Dermis blood vessel endothelial cell (primary cell): Measurements from ENCODE around the gene BORCS8. TPM values are rescaled to one million over a fixed set of nuclear protein-coding genes. Genes with fewer than 3 reads are reported as not detected.
A peak's percentile ranks its signal among the peaks of the same experiment; 100 is the strongest.
"Not testable (repeated sequence)": the region's sequence is repeated elsewhere in the genome, so short reads cannot be mapped to it uniquely, and the experiment has no call there.

Source experiments
- DNase-seq: peaks from one replicate; pipeline ENCODE4 v3.0.0; 2010
- total RNA-seq: library from RNA; depleted of rRNA; stranded (reverse); fragments of >200 nt; gene quantifications from 2 replicates; pipeline ENCODE4 v1.2.3, GENCODE V29; 2014

BORCS8 gene
- total RNA-seq, 1 donor from 2014 or later, result 20.3 TPM

DNA sequence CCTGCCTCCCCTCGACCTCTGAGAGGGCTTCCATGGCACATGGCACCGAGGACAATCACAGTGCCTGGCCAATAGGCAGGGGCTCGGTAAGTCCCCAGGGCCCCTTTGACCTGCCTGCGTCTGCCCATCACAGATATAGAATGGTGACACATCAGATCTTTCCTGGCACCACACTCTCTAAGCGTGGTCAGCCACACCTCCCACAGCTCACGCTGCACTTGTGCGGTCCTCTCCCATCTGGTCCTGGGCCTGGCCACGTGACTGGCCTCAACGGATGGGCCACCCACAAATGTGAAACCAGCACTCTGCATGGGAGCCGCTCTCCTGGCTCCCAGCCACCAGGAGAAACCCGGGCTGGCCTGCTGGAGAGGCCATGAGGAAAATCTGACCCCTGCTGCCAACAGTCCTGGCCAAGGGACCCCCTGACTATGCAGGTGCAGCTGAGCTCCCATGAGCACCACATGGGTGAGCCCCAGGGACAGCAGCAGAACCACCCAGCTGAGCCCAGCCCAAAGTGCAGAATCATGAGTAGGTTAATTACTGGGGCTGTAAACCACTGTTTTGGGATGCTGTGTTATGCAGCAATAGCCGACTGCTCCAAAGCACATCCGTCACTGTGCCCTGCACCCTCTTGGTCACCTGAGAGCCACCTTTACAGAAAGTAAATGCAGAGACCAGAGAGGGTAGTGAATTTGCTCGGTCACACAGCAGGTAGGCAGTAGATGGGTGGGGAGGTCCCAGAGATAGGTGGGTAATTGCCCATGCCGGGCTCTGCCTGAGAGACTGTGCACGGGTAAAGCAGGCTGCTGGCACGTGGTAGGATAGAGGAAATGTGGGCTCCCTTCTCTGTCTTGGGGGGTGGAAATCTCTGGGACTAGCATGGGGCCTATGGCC, 12.2 kb downstream of the BORCS8 start:
- DNase-seq, result no peak

DNA sequence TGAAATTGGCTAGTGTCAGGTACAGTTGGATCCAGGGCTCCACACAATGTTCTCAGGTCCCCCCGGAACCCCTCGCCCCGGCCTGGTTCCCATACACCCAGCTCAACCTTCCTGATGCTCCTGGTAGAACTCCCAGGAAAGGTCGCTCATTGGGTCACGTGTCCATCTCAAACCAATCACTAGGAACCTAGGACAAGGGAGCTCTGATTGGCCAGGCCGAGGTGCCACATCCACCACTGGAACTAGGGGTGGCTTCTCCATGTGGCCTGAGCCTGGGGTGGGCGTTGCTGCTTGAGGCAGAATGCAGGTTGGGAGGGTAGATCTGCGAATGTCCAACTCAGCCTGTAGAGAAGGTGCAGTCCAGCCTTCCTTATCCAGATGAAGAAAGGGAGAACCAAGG, 15.0 kb downstream of the BORCS8 start:
- no peak for DNase-seq

DNA sequence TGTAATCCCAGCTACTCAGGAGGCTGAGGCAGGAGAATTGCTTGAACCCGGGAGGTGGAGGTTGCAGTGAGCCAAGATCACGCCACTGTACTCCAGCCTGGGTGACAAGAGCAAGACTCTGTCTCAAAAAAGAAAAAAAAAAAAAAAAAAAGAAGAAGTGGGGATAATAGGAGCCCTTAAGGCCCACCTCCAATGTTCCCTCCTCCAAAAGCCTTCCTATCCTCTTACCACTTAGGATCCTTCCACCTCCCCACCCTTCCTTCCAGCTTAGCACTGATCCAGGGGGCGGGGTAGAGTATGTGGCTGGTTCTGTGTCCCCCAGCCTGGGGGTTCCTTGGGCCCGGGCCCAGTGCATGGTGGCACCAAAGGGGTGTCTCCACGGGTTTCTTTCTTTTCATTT, 18.7 kb downstream of the BORCS8 start:
- DNase-seq, result not testable (repeated sequence)

DNA sequence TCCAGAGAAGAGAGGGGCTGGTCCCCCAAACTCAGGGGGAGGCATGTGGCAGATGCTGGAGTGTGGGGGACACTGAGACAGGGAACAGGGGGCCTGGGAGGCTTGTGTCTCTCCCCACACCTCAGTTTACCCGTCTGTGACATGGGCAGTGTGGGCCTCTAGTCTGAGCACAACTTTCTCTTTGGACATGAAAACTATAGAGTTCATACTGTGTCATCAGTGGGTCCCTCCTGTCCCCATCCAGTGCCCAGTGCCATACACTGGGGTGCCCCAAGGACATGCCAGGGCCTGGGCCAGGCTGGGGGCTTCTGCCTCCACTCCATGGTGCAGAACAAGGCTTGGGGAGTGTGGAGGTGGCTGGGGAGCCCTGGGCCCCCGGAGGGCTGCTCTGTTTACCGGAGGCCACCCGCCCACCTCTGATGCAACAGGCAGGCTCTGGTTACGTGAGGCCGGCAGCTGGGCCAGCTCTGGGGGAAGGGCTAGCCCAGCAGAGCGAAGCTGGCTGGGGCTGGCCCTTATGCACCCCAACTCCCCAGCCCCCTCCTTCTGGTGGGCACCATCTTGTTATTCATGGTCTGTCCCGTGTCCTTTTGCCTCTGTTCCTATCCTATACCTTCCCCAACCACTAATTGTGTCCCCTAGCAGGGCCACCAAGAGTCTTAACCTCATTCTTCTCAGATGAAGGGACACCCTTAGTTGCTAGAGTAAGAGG, 20.0 kb downstream of the BORCS8 start:
- no peak for DNase-seq

DNA sequence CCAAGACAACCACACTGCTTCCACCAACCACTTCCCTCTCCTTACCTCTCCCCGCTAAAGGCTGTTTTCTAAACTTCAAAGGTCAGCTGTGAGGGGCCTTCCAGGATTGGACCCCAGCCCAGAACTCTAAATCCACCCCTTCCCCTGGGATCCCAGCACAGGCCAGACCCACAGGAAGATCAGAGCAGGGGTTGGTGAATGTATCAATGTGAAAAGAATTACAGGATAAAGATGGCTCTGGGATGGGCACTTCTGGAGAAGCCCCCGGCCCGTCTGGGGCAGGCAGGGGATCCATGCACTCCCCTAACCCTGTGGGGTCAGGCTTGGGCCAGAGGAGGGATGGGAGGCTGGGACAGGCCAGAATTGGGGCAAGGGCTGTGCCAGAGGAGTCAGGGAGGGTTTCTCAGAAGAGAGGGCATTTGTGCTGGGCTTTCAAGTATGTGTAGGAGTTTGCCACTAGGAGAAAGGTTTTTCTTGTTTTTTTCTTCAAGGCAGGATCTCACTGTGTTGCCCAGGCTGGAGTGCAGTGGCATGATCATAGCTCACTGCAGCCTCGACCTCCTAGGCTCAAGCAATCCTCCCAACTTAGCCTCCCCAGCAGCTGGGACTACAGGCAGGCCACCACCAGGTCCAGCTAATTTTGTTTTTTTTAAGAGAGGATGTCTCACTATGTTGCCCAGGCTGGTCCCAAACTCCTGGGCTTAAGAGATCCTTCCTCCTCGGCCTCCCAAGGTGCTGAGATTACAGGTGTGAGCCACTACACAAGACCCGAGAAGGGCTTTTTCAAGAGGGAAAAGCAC, 20.9 kb downstream of the BORCS8 start:
- DNase-seq, result no peak

DNA sequence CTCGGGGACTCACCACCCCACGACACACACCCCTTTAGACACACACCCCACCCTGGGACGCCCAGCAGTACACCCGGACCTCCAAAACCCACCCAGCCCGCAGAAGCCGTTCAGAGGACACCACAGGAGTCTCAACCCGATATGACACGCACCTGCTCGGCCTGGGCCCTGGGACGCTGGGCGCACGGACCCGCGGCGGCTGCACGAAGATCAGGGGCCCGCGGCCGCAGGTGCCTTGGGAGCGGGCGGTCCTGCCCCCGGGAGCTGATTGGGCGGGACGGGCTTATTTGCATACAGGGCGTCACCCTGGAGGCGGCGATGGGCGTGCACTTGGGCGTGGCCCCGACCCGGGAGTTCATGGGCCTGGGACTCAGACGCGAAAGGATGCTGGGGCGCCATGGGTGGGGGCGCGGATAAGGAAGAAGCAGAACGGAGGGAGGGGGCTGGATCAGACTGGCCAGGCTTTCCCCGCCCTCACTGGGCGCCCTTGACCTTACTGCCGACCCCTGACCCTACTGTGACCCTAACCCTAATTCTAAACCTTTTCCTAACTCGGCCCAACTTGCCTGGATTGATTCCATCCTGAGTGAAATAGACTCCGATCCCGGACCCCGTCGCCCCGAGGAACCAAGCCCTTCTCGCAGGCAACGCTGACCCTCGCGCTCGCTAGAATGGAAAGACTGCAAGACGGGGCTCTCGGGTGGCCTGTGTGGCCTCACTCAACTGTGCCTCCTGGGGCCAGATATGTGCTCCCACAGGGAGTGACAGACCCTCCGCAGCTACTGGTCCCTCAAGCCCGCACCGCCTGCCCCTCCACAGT, 21.7 kb downstream of the BORCS8 start, which contains the start of gene MEF2B:
Gene MEF2B, minus strand, starts transcription at position 211 of the 820 bp plus-strand sequence. CDS start 19,528 bp downstream, outside the sequence.
- peak; percentile 77 for DNase-seq

DNA sequence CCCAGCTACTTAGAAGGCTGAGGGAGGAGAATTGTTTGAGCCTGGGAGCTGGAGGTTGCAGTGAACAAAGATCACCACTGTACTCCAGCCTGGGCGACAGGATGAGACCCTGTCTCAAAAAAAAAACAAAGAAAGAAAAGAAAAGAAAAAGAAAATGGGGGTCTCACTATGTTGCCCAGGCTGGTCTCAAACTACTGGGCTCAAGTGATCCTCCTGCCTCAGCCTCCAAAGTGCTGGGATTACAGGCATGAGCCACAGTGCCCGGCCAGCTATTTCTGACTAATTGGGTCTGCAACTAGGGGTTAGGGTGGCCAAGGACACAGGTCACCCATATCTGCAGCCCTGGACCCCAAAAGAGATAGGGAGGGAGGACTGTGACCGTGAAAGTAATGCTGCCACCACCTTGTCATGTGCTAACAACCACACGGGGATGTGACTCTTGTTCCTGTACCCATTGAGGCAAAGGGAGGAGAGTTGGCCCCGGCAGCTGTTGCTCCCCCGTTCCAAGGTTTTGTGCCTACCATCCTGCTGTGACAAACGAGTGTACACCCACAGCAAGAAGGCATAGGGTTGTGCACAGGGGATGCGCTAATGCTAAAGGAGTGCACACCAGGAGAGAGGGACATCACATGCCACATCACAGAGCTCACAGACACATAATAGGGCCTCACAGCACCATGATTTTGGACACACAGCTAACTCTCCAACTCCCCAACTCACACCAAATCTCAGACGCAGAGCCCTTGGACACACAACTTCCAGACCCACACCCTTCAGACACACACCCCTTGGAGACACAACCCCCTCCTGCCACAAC, 22.5 kb downstream of the BORCS8 start:
- no peak for DNase-seq

DNA sequence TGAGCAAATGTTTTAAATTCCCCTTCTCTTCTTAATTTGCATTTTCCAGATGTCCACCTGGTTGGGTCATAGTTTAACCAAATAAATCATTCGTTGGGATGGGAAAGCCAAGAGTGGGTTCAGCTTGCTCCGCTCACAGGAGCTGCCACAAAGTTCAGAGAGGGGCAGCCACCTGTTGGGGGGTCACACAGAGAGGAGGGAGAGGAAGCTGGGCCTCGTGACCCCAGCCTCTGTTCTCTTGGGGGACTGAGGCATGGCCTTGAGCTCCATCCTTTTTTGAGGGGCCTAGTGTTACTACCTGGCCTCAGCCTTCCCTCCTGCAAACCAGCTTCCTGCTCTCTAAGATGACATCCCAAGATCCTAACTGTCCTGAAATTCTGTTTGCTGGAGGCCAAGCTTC, 24.3 kb downstream of the BORCS8 start:
- DNase-seq, result no peak

DNA sequence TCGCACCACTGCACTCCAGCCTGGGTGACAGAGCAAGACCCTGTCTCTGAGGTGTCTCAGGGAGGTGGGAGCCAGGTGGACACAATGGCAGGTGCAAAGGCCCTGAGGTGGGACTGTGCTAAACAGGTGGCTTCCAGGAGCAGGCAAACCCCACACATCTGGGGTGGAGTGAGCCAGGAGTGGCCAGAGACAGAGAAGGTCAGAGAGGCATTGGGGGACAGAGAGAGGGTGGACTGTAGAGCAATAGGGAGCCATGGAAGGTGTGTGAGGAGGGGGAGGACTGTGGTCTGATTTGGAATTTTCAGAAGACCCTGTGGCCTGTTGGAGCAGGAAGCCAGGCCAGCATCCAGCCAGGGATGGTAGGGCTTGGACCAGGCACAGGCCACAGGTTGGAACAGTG, 26.6 kb downstream of the BORCS8 start:
- no peak for DNase-seq

DNA sequence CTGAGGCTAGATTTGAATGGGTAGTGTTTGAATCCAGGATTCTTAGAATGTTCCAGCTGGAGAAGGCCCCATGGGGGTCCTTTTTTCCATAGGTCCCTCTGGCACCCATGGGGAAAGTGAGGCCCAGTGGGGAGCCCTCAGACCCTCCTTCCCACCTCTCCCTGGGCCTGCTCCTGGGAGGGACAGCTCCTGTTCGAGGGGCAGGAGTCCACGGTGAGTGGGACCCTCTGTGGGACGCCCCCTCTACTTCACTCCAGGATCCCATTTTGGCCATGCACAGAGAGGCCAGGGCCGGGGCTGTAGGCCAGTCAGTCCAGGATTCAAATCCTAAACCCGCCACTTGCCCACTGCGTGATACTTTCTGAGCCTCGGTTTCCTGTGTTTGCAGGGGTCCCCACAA, 29.5 kb downstream of the BORCS8 start:
- DNase-seq, result no peak

DNA sequence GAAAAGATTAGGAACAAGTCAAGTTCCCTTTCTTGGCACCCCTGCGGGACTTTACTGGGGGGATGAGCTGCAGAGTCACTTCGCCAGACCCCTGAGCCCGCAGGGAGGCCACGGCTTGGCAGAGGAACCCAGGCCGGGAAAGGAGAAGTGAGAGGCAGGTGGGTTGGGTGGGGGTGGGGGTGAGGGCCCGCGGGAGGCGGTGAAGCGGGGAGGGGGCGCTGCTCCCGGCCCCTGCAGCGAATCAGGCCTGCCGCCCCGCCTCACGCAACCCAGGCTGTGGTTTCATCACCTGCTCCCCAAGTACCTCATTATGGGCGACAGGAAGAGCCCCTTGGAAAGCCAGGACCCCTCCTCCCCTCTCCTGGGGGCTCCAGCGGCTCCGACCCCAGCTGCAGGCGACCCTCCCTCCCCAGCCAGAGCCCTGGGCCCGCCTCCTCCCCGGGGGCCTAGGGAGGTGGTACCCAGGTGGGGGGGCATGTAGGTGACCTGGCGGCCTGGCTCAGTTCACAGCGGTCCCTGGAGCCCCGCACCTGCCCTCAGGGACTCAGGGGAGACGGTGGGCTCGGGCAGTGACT, 31.4 kb downstream of the BORCS8 start:
- DNase-seq, result no peak

DNA sequence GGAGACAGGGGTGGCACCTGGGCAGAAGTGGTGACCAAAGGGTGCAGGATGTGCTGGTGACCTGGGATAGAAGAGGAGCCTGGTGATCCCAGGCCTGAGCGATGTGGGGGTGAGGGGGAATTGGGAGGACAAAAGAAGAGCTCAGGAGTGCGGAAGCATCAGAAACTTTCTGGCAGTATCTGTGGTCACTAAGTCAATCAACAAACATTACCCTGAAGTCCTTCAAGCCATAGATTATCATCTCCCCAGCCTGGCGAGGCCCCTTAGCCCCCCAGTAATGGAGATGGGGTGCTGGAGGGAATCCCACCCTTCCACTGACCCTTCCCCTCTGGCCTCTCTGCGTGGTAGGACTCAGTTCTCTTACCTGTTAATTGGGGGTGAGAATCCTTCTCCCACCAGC, 32.4 kb downstream of the BORCS8 start:
- DNase-seq, result no peak

DNA sequence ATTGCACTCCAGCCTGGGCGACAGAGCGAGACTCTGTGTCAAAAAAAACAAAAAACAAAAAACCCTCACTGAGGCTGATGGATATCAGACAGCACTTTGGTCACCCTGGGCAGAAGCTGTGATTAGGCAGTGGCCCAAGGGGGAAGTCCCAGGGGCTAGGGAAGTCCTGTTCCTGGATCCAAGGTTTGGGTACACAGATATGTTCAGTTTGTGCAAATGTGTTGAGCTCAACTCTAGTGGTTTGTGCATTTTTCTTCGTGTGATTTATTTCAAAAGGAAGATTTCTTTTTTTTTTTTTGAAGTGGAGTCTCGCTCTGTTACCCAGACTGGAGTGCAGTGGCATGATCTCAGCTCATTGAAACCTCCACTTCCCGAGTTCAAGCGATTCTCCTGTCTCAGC, 34.1 kb downstream of the BORCS8 start:
- no peak for DNase-seq

DNA sequence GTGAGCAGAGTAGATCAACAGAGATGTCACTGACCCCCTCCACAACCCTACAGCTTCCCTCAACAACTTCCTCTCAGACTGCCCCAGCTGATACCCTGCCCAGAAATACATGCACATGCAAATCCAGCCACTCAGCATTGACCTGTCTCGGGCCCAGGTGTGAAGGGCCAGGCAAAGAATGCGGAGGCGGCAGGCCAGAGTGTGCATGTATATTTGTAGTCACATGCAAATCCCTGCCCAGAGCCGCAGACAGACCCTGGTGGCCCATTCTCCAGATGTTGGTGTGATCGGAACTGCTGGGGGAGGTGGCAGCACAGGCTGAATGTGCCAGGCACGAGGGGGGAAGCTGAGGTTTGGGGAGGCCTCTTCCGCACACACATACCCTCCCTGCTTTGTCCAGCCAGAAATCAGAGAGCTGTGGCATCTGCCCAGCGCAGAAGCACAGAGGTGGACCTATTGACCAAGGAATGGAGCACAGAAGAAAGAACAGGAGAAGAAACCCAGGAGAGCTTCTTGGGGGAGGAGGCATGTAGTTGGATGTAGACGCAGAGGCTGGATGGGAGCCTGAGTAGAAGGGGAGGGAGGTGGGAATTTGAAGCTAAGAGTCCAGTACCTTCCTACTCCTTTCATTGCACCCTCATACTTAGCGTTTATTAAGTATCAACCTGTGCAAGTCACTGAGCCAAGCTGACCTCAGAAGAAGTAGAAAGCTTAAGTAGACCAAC, 36.3 kb downstream of the BORCS8 start:
- DNase-seq, result no peak

DNA sequence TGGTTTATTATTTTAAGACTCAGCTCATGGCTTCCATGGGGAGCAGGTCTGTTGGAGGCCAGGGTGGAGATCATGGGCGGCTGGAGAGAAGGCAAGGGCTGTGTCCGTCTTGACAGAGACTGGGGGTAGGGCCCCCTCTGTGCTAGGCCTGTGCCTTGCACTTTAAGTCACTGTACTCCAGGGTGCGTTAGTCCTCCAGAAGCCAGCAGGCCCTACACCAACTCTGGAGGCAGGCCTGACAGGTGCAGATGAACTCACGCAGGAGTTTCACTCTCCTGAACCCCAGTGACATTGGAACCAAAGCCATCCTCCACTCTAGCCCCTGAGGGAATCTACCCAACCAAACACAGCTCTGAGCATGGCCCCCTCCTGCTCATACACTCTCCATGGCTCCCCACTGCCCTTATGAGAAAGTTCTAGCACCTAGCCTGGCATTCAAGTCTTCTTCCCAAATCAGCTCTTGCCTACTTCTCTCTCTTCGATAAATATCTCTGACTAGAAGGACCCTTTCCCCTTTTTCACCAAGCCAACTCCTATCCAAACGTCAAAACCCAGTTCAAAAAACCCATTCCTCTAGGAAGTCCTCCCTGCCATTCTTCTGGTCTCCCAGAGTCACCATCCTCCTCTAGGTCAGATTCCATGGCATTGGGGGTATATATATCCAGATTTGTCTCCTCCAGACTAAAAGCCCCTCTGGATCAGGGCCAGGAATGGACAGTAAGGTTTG, 37.0 kb downstream of the BORCS8 start:
- DNase-seq, result no peak

DNA sequence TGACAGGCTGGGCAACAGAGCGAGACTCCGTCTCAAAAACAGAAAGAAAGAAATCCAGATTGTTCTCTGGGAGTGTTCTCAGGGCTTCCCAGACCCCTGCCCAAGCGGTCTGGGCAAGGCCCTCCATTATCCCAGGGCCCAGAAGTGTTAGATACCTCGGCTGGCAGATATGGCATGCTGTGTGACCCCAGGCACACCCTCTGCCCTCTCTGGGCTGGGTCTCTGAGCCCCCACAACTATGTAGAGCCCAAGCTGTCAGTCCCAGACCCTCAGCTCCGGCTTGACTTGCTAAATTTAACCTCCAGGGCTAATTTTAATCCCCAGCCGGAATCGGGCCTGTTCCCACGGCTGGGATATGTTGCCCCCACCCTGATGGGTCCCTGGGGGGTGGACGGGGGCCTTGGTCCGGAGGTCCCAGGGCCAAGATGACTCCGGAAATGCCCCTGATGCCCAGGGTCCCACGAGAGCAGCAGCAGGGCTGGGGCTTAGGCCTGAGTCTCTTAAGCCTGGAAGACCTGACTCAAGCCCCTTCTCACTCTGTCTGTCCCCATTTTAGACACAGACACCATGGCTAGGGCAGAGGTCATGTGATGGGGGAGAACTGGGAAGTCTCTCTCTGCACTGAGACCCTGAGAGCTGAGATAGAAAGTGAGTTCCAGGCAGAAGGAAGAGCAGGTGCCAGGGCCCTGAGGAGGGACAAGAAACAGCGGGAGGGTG, 39.1 kb downstream of the BORCS8 start:
- no peak for DNase-seq

DNA sequence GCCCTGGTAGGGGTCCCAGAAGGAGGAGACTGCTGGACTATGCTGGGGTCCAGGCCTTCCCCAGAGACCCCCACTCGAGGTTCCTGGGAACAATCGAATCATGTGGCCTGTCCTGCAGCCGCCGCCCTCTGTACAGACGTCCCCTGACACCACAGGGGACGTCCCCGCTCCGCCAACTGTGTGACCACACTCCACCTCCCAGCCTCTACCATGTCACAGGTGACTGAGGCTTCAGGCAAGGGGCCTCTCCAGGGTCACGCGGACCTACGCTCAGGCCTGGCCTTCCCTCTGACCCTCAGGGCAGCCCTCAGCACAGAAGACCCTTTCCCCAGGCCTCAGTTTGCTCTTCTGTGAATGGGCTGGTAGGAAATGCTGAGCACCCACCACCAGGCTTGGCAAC, 40.5 kb downstream of the BORCS8 start:
- DNase-seq, result no peak

DNA sequence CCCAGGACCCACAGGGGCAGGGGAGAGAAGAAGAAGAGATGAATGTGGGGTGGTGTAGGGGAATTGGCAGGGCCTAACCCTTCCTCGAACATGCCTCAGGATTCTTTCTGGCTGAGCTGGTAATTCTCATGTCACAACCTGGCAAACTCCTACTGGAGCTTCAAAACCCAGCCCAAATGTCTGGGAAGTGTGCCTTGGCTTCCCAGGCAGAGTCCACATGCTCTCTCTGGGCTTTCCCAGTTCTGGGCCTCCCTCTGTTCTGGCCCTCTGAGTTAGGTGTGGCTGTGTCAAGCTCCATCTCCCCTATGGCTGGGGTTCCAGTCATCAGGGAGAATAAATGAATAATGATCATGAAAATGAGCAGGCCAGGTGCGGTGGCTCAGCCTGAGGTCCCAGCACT, 42.5 kb downstream of the BORCS8 start:
- no peak for DNase-seq

DNA sequence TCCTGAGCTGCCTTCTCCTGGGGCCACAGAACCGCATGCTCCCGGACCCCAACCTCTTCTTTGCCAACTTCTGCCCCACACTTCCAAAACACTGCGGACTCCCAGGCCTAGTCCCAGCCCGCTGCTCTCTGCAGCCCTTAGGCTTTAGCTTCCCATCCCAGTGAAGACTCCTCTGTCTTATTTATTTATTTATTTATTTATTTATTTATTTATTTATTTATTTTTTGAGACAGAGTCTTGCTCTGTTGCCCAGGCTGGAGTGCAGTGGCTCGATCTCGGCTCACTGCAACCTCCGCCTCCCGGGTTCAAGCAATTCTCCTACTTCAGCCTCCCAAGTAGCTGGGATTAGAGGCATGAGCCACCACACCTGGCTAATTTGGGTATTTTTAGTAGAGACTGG, 43.4 kb downstream of the BORCS8 start:
- not testable (repeated sequence) for DNase-seq
